SU-DHL-6 (cell line): ENCODE measurements around the gene TBC1D19.

ENCODE experiments used
- CTCF ChIP-seq: fragments of 200-600 bp; sonication (generic); IDR thresholded peaks from one replicate; pipeline ENCODE4 v1.5.1; 2017; ENCODE audit warnings: antibody characterized with exemption, mild to moderate bottlenecking, low read length, moderate library complexity; ENCODE audit not compliant: insufficient read depth, poor library complexity, severe bottlenecking
- EZH2phosphoT487 ChIP-seq: fragments of 200-600 bp; sonication (generic), shearing (Covaris generic); conservative IDR thresholded peaks from 2 replicates; pipeline ENCODE4 v1.6.1; 2018; ENCODE audit warnings: mild to moderate bottlenecking, antibody characterized with exemption, low read length, moderate library complexity, mixed read lengths

DNA sequence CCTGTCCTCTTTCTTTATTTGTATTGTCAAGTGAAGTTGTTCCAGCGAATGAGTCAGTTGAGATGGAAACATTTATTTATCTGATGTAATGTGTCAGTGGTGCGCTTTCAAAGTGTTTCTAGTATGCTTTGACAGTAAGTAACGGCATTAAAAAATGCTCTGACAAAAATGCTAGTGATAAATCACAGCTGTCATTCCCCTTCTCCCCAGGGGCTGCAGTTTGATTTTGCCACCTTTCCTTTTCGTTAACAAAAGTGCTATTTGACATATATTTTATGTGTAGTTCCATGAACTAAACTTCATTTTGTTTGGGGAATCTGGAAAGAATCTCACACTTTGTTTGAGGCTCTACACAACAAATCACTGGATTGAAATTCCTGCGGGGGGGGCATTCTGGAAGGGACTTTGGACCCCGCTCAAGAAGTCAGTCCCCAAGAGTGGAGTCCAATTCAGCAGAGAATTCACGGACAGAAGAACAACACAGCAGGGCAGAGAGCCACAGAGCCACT, 7.6 kb upstream of the TBC1D19 start:
- TF ChIP-seq CTCF = no peak
- no peak for TF ChIP-seq EZH2phosphoT487
